A673 (cell line): ENCODE measurements around the gene BTLA. TPM values are rescaled to one million over a fixed set of nuclear protein-coding genes. Genes with fewer than 3 reads are reported as not detected.

Source experiments
- Bru-seq: library from RNA; stranded (reverse); fragments of 400-500 nt; gene quantifications from one replicate; lab custom pipeline; 2021; lab: Mats Ljungman, UMichigan
- BruChase-seq, 2 experiments: library from RNA; stranded (reverse); fragments of 400-500 nt; gene quantifications; one replicate each; lab custom pipeline; 2021; lab: Mats Ljungman, UMichigan
- BruUV-seq: library from RNA; stranded (reverse); fragments of 400-500 nt; replicated peaks from 2 replicates; lab custom pipeline; 2021; lab: Mats Ljungman, UMichigan
- CTCF ChIA-PET: fragments of 300-600 bp; sonication (Branson Sonifier 250); formaldehyde crosslinking; loops from one replicate; lab custom pipeline; 2022; ENCODE audit warnings: antibody characterized with exemption; lab: Charles Lee
- POLR2A ChIA-PET: fragments of 300-600 bp; sonication (Branson Sonifier 250); formaldehyde crosslinking; loops from one replicate; lab custom pipeline; 2022; ENCODE audit warnings: antibody characterized with exemption; ENCODE audit not compliant: low non-redundant PET; lab: Charles Lee
- DNase-seq: peaks from one replicate; pipeline ENCODE4 v3.0.0-alpha.2; 2015; ENCODE audit warnings: low spot score
- H3K27ac ChIP-seq: fragments of 200-600 bp; sonication (generic); 2 replicates; pipeline ENCODE4 v1.5.1; 2016; ENCODE audit warnings: mixed run types, low read depth, mild to moderate bottlenecking, mixed read lengths, antibody characterized with exemption, low read length; ENCODE audit not compliant: poor library complexity, severe bottlenecking
- H3K27me3 ChIP-seq: fragments of 200-600 bp; sonication (generic); replicated peaks from 2 replicates; pipeline ENCODE4 v1.6.1; 2017; ENCODE audit warnings: mixed run types, low read depth, mild to moderate bottlenecking, mixed read lengths, antibody characterized with exemption, low read length; ENCODE audit not compliant: insufficient read depth, poor library complexity
- H3K36me3 ChIP-seq: fragments of 200-600 bp; sonication (generic); 2 replicates; pipeline ENCODE4 v1.6.1; 2016; ENCODE audit warnings: mixed run types, mild to moderate bottlenecking, mixed read lengths, antibody characterized with exemption, low read length; ENCODE audit not compliant: insufficient read depth, poor library complexity, severe bottlenecking
- H3K4me1 ChIP-seq: fragments of 200-600 bp; sonication (generic); 2 replicates; pipeline ENCODE4 v1.6.1; 2017; ENCODE audit warnings: mixed run types, mild to moderate bottlenecking, mixed read lengths, antibody characterized with exemption, low read length; ENCODE audit not compliant: insufficient read depth, poor library complexity, severe bottlenecking
- H3K4me3 ChIP-seq: fragments of 200-600 bp; sonication (generic); 2 replicates; pipeline ENCODE4 v1.5.1; 2016; ENCODE audit warnings: low read depth, mixed run types, mild to moderate bottlenecking, mixed read lengths, low read length; ENCODE audit not compliant: poor library complexity, severe bottlenecking
- H3K9me3 ChIP-seq: fragments of 200-600 bp; sonication (generic); 2 replicates; pipeline ENCODE4 v1.6.1; 2016; ENCODE audit warnings: mixed run types, low read depth, mild to moderate bottlenecking, mixed read lengths, antibody characterized with exemption, low read length; ENCODE audit not compliant: poor library complexity, severe bottlenecking
- EZH2 ChIP-seq: fragments of 200-600 bp; sonication (generic); IDR thresholded peaks from 2 replicates; pipeline ENCODE4 v1.6.1; 2017; ENCODE audit warnings: borderline replicate concordance, low read depth, mild to moderate bottlenecking, mixed read lengths, antibody characterized with exemption, low read length; ENCODE audit not compliant: poor library complexity, severe bottlenecking
- intact Hi-C: fragments of 100-400 bp; cut with micrococcal nuclease; formaldehyde crosslinking; loops from one replicate; pipeline ENCODE4 v1.10.0; 2022; ENCODE audit not compliant: unreplicated experiment
- long read RNA-seq: library from polyadenylated mRNA; stranded (forward); transcript quantifications from one replicate; pipeline ENCODE4 v2.0.0, GENCODE V29; 2022
- total RNA-seq: library from RNA; stranded (reverse); gene quantifications from 2 replicates; pipeline ENCODE4 v1.2.3, GENCODE V29; 2021
- TF ChIP-seq, protein P1 (sequence below): fragments of 300-800, 200-600 bp; sonication (generic); conservative IDR thresholded peaks from 2 replicates; pipeline ENCODE4 v1.5.1; 2017; ENCODE audit warnings: low read depth, mild to moderate bottlenecking, antibody characterized with exemption, low read length, moderate library complexity, mixed read lengths

BTLA gene, protein sequence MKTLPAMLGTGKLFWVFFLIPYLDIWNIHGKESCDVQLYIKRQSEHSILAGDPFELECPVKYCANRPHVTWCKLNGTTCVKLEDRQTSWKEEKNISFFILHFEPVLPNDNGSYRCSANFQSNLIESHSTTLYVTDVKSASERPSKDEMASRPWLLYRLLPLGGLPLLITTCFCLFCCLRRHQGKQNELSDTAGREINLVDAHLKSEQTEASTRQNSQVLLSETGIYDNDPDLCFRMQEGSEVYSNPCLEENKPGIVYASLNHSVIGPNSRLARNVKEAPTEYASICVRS
- total RNA-seq: not detected in 2 replicates
- Bru-seq, nascent RNA: percentile 9 among the genes with signal in this experiment
- percentile 10 among the genes with signal in this experiment for BruChase-seq, experiment 1, labeled RNA remaining after a 2-hour chase
- BruChase-seq, experiment 2, labeled RNA remaining after a 6-hour chase: percentile 15 among the genes with signal in this experiment
- long read RNA-seq: 0 reads

DNA sequence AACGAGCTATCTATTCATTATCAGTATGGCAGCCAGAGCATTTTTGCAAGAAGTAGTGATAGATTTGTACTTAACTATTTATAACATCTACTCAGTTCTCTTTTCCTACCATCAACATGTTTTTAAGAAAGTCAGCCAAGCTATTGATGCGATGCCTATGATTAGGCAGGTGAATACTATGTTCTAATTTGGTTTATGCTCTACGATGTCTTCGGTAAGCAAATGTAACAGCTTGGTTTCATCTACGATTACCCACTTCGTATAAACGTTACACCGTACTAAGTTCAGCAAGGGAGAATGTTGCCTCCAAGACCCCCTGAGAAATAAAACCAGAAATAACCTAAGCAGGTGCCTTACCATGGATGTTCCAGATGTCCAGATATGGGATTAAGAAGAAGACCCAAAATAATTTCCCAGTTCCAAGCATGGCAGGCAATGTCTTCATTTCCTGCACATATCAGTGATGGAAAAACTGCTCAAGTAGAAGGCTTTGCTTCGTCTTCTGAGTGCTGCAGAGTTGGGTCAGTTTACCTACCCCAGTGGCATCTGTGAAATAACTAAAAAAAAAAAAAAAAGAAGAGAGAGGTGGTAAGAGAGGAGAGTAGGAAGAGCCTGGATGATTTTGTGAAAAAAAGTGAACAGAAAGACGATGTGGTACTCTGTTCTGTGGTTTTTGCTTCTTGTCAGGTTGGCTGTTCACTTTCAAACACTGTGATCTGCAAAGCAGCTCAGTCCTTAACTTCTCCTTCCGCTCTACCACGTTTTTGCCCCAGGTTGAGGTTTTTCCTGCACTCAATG, at the start of gene BTLA:
Gene BTLA, minus strand, starts transcription at position 559 of the 798 bp plus-strand sequence. Its CDS starts 114 bp downstream, at position 445.
- H3K36me3 ChIP-seq: no peaks in the 10 kb centered on the region
- no peak within 1 kb of the TSS for H3K4me3 ChIP-seq
- ChIA-PET POLR2A (no interaction called here), CTCF (no interaction called here)
- intact Hi-C loops: no loop called here
- no peak within 1 kb of the TSS for H3K27ac ChIP-seq
- no peaks in the 10 kb centered on the region for H3K9me3 ChIP-seq
- H3K27me3 ChIP-seq: no peaks in the 10 kb centered on the region
- no TSS peak for BruUV-seq
- no peaks in the 10 kb centered on the region for H3K4me1 ChIP-seq
- TF ChIP-seq, protein P1, sequence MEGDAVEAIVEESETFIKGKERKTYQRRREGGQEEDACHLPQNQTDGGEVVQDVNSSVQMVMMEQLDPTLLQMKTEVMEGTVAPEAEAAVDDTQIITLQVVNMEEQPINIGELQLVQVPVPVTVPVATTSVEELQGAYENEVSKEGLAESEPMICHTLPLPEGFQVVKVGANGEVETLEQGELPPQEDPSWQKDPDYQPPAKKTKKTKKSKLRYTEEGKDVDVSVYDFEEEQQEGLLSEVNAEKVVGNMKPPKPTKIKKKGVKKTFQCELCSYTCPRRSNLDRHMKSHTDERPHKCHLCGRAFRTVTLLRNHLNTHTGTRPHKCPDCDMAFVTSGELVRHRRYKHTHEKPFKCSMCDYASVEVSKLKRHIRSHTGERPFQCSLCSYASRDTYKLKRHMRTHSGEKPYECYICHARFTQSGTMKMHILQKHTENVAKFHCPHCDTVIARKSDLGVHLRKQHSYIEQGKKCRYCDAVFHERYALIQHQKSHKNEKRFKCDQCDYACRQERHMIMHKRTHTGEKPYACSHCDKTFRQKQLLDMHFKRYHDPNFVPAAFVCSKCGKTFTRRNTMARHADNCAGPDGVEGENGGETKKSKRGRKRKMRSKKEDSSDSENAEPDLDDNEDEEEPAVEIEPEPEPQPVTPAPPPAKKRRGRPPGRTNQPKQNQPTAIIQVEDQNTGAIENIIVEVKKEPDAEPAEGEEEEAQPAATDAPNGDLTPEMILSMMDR: no peak
- no peak for TF ChIP-seq EZH2
- DNase-seq: no peak

DNA sequence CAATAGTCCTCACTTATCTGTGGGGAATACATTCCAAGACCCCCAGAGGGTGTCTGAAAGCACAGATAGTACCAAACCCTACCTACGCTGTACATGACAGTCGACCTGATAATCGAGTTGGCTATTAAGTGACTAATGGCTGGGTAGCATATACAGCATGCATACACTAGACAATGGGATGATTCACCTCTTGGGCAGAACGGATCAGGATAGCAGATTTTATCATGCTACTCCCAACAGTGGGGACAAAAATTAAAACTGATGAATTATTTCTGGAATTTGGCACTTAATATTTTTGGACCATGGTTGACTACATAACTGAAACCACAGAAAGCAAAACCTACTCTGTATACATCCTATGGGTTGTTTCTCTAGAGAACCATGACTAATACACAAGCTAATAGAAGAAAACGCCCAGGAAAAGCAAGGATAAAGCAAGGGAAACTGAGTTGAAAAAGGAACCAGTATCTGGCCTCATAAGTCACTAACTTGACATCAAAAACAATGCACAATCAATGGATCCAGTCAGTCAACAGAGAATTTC, 47.0 kb upstream of the BTLA start:
- Histone ChIP-seq H3K9me3 (no peaks in the 10 kb centered on the region), H3K27me3 (no peaks in the 10 kb centered on the region), H3K4me3 (no peak overlapping the region), H3K36me3 (peaks cover 16% of the 10 kb centered on the region), H3K4me1 (no peaks in the 10 kb centered on the region), H3K27ac (no peak overlapping the region)
- no peak for DNase-seq
- TF ChIP-seq EZH2: no peak
- TF ChIP-seq, protein P1: no peak
- BruUV-seq: no TSS peak
- intact Hi-C loops: no loop called here
- ChIA-PET POLR2A (no interaction called here), CTCF (no interaction called here)
